Measurements from ENCODE around the gene PPP4R2. TPM values are rescaled to one million over a fixed set of nuclear protein-coding genes. Genes with fewer than 3 reads are reported as not detected.
A peak's percentile ranks its signal among the peaks of the same experiment; 100 is the strongest.

The PPP4R2 gene
- total RNA-seq, 1 experiment from 2014 or later = 63.2 TPM

DNA sequence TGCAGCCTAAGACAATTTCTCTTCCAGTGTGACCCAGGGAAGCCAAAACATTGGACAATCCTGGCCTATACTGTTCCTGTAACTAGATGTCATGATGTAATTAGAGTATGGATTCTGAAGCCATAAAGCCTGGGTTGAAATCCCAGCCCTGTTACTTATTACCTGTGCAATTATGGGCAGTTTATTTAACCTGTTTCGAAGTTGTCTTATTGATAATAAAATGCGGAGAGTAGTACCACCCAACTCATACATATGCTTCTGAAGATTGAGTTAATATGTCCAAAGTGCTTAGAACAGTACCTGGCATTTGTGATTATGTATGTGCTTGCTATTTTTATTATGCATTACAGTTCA is 30.1 kb downstream of the PPP4R2 start:
- BruUV-seq (replicated peaks) = no TSS peak
- DNase-seq = no peak
- no peaks in the 10 kb centered on the region for H3K27me3 ChIP-seq (ENCODE audit: insufficient read depth, low read depth)
- no peak overlapping the region for H2AFZ ChIP-seq
- H3K4me3 ChIP-seq = no peak overlapping the region
- H3K79me2 ChIP-seq (ENCODE audit: low read depth) = peaks cover 96% of the 10 kb centered on the region
- TF ChIP-seq, protein P1, sequence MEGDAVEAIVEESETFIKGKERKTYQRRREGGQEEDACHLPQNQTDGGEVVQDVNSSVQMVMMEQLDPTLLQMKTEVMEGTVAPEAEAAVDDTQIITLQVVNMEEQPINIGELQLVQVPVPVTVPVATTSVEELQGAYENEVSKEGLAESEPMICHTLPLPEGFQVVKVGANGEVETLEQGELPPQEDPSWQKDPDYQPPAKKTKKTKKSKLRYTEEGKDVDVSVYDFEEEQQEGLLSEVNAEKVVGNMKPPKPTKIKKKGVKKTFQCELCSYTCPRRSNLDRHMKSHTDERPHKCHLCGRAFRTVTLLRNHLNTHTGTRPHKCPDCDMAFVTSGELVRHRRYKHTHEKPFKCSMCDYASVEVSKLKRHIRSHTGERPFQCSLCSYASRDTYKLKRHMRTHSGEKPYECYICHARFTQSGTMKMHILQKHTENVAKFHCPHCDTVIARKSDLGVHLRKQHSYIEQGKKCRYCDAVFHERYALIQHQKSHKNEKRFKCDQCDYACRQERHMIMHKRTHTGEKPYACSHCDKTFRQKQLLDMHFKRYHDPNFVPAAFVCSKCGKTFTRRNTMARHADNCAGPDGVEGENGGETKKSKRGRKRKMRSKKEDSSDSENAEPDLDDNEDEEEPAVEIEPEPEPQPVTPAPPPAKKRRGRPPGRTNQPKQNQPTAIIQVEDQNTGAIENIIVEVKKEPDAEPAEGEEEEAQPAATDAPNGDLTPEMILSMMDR (conservative IDR thresholded peaks at IDR 0.05) = no peak
- no peak for TF ChIP-seq EZH2 (IDR thresholded peaks at IDR 0.05; ENCODE audit: low read depth)
- peaks cover 11% of the 10 kb centered on the region; the same call in 1 of the 2 replicates for H3F3A ChIP-seq (ENCODE audit: insufficient read depth, low read depth)
- POLR2A ChIA-PET (ENCODE audit: unreplicated experiment) = no interaction called here
- H3K36me3 ChIP-seq (ENCODE audit: low read depth) = no peaks in the 10 kb centered on the region
- H3K4me1 ChIP-seq (replicated peaks; ENCODE audit: insufficient read depth) = peaks cover 33% of the 10 kb centered on the region
- intact Hi-C loops (cut with micrococcal nuclease; ENCODE audit: unreplicated experiment) = no loop called here
- H3K9me3 ChIP-seq (ENCODE audit: insufficient read depth, low read depth) = no peaks in the 10 kb centered on the region
- H3K9me2 ChIP-seq (ENCODE audit: insufficient read depth) = no peaks in the 10 kb centered on the region
- peaks cover 54% of the 10 kb centered on the region for H4K20me1 ChIP-seq (ENCODE audit: insufficient read depth)
- CTCF ChIA-PET = no interaction called here
- no peak overlapping the region for H3K4me2 ChIP-seq
- H3K27ac ChIP-seq = no peak overlapping the region

DNA sequence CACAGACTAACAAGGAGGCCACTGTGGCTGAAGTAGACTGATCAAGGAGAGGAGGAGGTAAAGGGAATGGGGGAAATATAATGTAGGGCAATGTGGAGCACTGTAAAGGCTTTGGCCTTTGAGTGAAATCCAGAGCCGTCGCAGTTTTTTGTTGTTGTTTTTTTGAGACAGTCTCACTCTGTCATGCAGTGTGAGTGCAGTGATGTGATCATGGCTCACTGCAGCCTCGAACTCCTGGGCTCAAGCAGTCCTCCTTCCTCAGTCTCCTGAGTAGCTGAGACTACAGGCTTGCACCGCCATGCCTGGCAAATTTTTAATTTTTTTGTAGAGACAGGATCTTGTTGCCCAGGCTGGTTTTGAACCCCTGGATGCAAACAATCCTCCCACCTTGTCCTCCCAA is 32.2 kb downstream of the PPP4R2 start:
- peaks cover 11% of the 10 kb centered on the region; the same call in 1 of the 2 replicates for H3F3A ChIP-seq (ENCODE audit: insufficient read depth, low read depth)
- H3K79me2 ChIP-seq (ENCODE audit: low read depth) = peaks cover 95% of the 10 kb centered on the region
- POLR2A ChIA-PET (ENCODE audit: unreplicated experiment) = no interaction called here
- no peak for DNase-seq
- no peaks in the 10 kb centered on the region; the same call in 1 of the 2 replicates for H3K36me3 ChIP-seq (ENCODE audit: low read depth)
- peaks cover 27% of the 10 kb centered on the region for H3K4me1 ChIP-seq (replicated peaks; ENCODE audit: insufficient read depth)
- H3K27me3 ChIP-seq (ENCODE audit: insufficient read depth, low read depth) = no peaks in the 10 kb centered on the region
- no TSS peak for BruUV-seq (replicated peaks)
- intact Hi-C loops (cut with micrococcal nuclease; ENCODE audit: unreplicated experiment) = no loop called here
- H2AFZ ChIP-seq = no peak overlapping the region
- no peak overlapping the region for H3K4me3 ChIP-seq
- no peaks in the 10 kb centered on the region for H3K9me2 ChIP-seq (ENCODE audit: insufficient read depth)
- H4K20me1 ChIP-seq (ENCODE audit: insufficient read depth) = peaks cover 48% of the 10 kb centered on the region
- CTCF ChIA-PET = no interaction called here
- TF ChIP-seq, protein P1 (conservative IDR thresholded peaks at IDR 0.05) = no peak
- no peak for TF ChIP-seq EZH2 (IDR thresholded peaks at IDR 0.05; ENCODE audit: low read depth)
- H3K27ac ChIP-seq = peak overlapping the region; percentile 76
- no peaks in the 10 kb centered on the region for H3K9me3 ChIP-seq (ENCODE audit: insufficient read depth, low read depth)
- H3K4me2 ChIP-seq = no peak overlapping the region; the same call in 1 of the 2 replicates

DNA sequence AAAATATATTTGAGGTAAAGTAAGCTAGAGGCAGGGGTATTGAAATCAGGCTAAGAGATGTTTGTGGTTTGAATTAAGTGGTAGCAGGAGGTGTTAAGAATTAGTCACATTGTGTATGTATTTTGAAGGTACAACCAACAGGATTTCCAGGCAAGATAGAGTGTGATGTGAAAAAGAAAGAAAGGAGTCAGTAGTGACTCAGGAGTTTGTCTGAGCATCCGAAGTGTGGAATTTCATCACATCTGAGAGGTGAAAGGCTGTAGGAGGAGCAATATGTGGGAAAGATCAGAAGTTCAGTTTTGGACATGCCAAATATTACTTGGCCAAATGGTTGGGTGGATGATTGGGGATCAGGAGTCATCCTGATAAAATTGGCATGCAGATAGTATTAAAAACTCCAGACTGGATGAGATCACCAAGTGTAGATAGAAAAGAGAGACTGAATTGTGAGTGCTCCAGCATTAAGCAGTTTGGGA is 32.7 kb downstream of the PPP4R2 start:
- H3K4me1 ChIP-seq (replicated peaks; ENCODE audit: insufficient read depth) = peaks cover 21% of the 10 kb centered on the region
- TF ChIP-seq EZH2 (IDR thresholded peaks at IDR 0.05; ENCODE audit: low read depth) = no peak
- TF ChIP-seq, protein P1 (conservative IDR thresholded peaks at IDR 0.05) = no peak
- H3K4me2 ChIP-seq = no peak overlapping the region; the same call in 1 of the 2 replicates
- H3K27ac ChIP-seq = peak overlapping the region; percentile 76
- no peaks in the 10 kb centered on the region for H3K27me3 ChIP-seq (ENCODE audit: insufficient read depth, low read depth)
- no peaks in the 10 kb centered on the region; the same call in 1 of the 2 replicates for H3K36me3 ChIP-seq (ENCODE audit: low read depth)
- intact Hi-C loops (cut with micrococcal nuclease; ENCODE audit: unreplicated experiment) = no loop called here
- CTCF ChIA-PET = no interaction called here
- H3K9me3 ChIP-seq (ENCODE audit: insufficient read depth, low read depth) = no peaks in the 10 kb centered on the region
- BruUV-seq (replicated peaks) = no TSS peak
- no peak overlapping the region for H3K4me3 ChIP-seq
- peak; percentile 10 to 77 for DNase-seq
- no peaks in the 10 kb centered on the region for H3K9me2 ChIP-seq (ENCODE audit: insufficient read depth)
- POLR2A ChIA-PET (ENCODE audit: unreplicated experiment) = no interaction called here
- H4K20me1 ChIP-seq (ENCODE audit: insufficient read depth) = peaks cover 48% of the 10 kb centered on the region
- no peak overlapping the region for H2AFZ ChIP-seq
- H3K79me2 ChIP-seq (ENCODE audit: low read depth) = peaks cover 96% of the 10 kb centered on the region
- peaks cover 11% of the 10 kb centered on the region; the same call in 1 of the 2 replicates for H3F3A ChIP-seq (ENCODE audit: insufficient read depth, low read depth)
